ENCODE results near the gene GZMM. TPM values are rescaled to one million over a fixed set of nuclear protein-coding genes. Genes with fewer than 3 reads are reported as not detected.

Gene GZMM
- total RNA-seq, 5 donors from 2014 or later (not counting 1 experiment from before 2014, with no cell fraction given): 66.2 to 91.0 (median 78.6) TPM

GRCh38 chr19:593505-593904 is 49.7 kb downstream of the GZMM start:
- ChIA-PET CTCF (no interaction called here), POLR2A (no interaction called here)
- Histone ChIP-seq H3K27me3 (replicated peaks in 1 of 2; ENCODE audit: control insufficient read depth in 2 of 2, extremely low read depth in 1 of 2, insufficient read depth in 2 of 2, low read length in 1 of 2) (peaks cover 0 to 46% of the 10 kb centered on the region in 2 experiments), H3K9me3 (no peaks in the 10 kb centered on the region), H3K4me3 (ENCODE audit: control insufficient read depth in 1 of 2, extremely low read depth in 1 of 2, low read length in 1 of 2) (no peak overlapping the region), H3K4me1 (ENCODE audit: control insufficient read depth in 1 of 2, extremely low read depth in 1 of 2, insufficient read depth in 2 of 2, low read length in 2 of 2) (peaks cover 0 to 20% of the 10 kb centered on the region in 2 experiments), H3K27ac (ENCODE audit: low read length) (no peak overlapping the region), H3K36me3 (ENCODE audit: control insufficient read depth in 2 of 2, extremely low read depth in 1 of 2, insufficient read depth in 1 of 2, low read length in 1 of 2) (no peaks in the 10 kb centered on the region)
- H3K27ac Mint-ChIP-seq: no peak overlapping the region
- peaks cover 0 to 17% of the 10 kb centered on the region in 2 donors for H3K27me3 Mint-ChIP-seq
- DNase-seq (no peak), ATAC-seq (replicated peaks in 1 of 4) (no peak)
- H3K4me3 Mint-ChIP-seq: no peak overlapping the region
- WGBS (ENCODE audit: insufficient coverage): 63% methylated on average over 7 of the region's 9 CpGs
- H3K36me3 Mint-ChIP-seq: no peaks in the 10 kb centered on the region
- no peaks in the 10 kb centered on the region for H3K9me3 Mint-ChIP-seq
- H3K4me1 Mint-ChIP-seq: peaks cover 0 to 11% (median 7%) of the 10 kb centered on the region in 3 donors

GRCh38 chr19:594265-594870 is 50.5 kb downstream of the GZMM start:
- H3K4me1 Mint-ChIP-seq: peaks cover 0 to 5% (median 3%) of the 10 kb centered on the region in 3 donors
- H3K36me3 Mint-ChIP-seq: no peaks in the 10 kb centered on the region
- Histone ChIP-seq H3K36me3 (ENCODE audit: control insufficient read depth in 2 of 2, extremely low read depth in 1 of 2, insufficient read depth in 1 of 2, low read length in 1 of 2) (no peaks in the 10 kb centered on the region), H3K27me3 (replicated peaks in 1 of 2; ENCODE audit: control insufficient read depth in 2 of 2, extremely low read depth in 1 of 2, insufficient read depth in 2 of 2, low read length in 1 of 2) (peaks cover 0 to 38% of the 10 kb centered on the region in 2 experiments), H3K9me3 (no peaks in the 10 kb centered on the region), H3K4me3 (ENCODE audit: control insufficient read depth in 1 of 2, extremely low read depth in 1 of 2, low read length in 1 of 2) (no peak overlapping the region), H3K4me1 (ENCODE audit: control insufficient read depth in 1 of 2, extremely low read depth in 1 of 2, insufficient read depth in 2 of 2, low read length in 2 of 2) (peaks cover 0 to 11% of the 10 kb centered on the region in 2 experiments), H3K27ac (ENCODE audit: low read length) (no peak overlapping the region)
- DNase-seq (no peak), ATAC-seq (replicated peaks in 1 of 4) (no peak)
- 70% methylated on average over 20 of the region's 24 CpGs for WGBS (ENCODE audit: insufficient coverage)
- peaks cover 0 to 11% of the 10 kb centered on the region in 2 donors for H3K27me3 Mint-ChIP-seq
- CTCF ChIA-PET: no interaction called here
- H3K9me3 Mint-ChIP-seq: no peaks in the 10 kb centered on the region
- POLR2A ChIA-PET: interaction anchor here in 1 of 2 donors (0.5 kb wide), 1 partner anchor 364 kb away, joined by 3 read pairs; no protein-coding TSS in a partner anchor
- H3K27ac Mint-ChIP-seq: no peak overlapping the region
- no peak overlapping the region for H3K4me3 Mint-ChIP-seq

DNA sequence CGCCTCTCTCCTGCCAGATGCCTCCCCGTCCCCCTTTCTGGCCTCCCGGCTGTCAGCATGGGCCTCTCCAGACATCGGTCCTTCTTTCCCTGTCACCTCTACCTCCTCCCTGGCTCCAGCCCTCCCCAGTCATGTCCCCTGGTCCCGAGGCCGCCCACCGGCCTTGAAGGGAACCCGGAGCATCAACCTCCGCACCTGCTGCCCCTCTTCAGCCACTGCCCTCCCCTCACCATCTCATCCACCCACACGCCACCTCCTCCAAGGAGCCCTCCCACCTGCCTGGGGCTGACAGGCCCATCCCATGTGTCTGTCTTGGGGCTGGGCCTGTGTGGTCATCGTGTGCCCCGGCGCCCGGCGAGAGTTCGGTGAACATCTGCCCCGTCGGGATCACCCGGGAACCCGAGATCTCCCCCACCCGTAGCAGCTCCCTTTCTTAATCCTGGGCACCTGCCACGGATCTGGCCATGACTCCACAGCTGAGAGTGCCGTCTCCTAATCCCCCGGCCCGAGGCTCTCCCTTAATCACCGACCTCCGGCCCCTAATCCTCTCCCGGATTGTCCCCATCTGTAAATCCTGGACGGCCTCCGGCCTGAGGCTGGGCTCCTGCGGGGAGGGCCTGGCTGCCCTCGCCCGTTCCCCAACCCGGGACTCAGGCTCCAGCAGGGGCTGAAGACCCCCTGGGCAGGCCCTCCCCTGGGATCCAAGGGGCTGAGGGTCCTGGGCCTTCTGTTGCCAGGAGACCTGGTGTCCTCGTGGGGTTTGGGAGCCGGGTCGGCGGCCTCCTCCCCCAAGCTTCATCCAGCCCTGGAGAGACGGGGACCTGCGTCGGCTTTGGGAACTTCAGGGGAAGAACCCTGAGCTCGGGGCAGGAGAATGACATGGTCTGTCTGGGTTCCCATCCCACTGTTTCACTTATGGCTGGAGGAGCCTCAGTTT is 51.7 kb downstream of the GZMM start:
- H3K36me3 Mint-ChIP-seq: no peaks in the 10 kb centered on the region
- no peaks in the 10 kb centered on the region for H3K9me3 Mint-ChIP-seq
- Histone ChIP-seq H3K27ac (ENCODE audit: low read length) (no peak overlapping the region), H3K4me3 (ENCODE audit: control insufficient read depth in 1 of 2, extremely low read depth in 1 of 2, low read length in 1 of 2) (no peak overlapping the region), H3K9me3 (no peaks in the 10 kb centered on the region), H3K4me1 (ENCODE audit: control insufficient read depth in 1 of 2, extremely low read depth in 1 of 2, insufficient read depth in 2 of 2, low read length in 2 of 2) (peaks cover 0 to 11% of the 10 kb centered on the region in 2 experiments), H3K27me3 (replicated peaks in 1 of 2; ENCODE audit: control insufficient read depth in 2 of 2, extremely low read depth in 1 of 2, insufficient read depth in 2 of 2, low read length in 1 of 2) (peaks cover 0 to 38% of the 10 kb centered on the region in 2 experiments), H3K36me3 (ENCODE audit: control insufficient read depth in 2 of 2, extremely low read depth in 1 of 2, insufficient read depth in 1 of 2, low read length in 1 of 2) (no peaks in the 10 kb centered on the region)
- peaks cover 0 to 10% of the 10 kb centered on the region in 2 donors for H3K27me3 Mint-ChIP-seq
- POLR2A ChIA-PET: no interaction called here
- CTCF ChIA-PET: no interaction called here
- ATAC-seq (replicated peaks in 1 of 4): no peak
- 78% methylated on average over 35 of the region's 42 CpGs for WGBS (ENCODE audit: insufficient coverage)
- DNase-seq: no peak
- no peak overlapping the region for H3K27ac Mint-ChIP-seq
- H3K4me1 Mint-ChIP-seq: peaks cover 0 to 4% (median 3%) of the 10 kb centered on the region in 3 donors
- no peak overlapping the region for H3K4me3 Mint-ChIP-seq

GRCh38 chr19:596263-596655 is 52.4 kb downstream of the GZMM start:
- peaks cover 0 to 4% of the 10 kb centered on the region in 2 experiments for H3K4me1 ChIP-seq (ENCODE audit: control insufficient read depth in 1 of 2, extremely low read depth in 1 of 2, insufficient read depth in 2 of 2, low read length in 2 of 2)
- whole genome bisulfite sequencing (ENCODE audit: insufficient coverage): 92% methylated on average over 13 of the region's 16 CpGs
- no peak overlapping the region for H3K4me3 ChIP-seq (ENCODE audit: control insufficient read depth in 1 of 2, extremely low read depth in 1 of 2, low read length in 1 of 2)
- H3K27ac ChIP-seq (ENCODE audit: low read length): no peak overlapping the region
- CTCF ChIA-PET: no interaction called here
- H3K9me3 ChIP-seq: no peaks in the 10 kb centered on the region
- no peak for DNase-seq
- ATAC-seq (replicated peaks in 1 of 4): no peak
- peaks cover 0 to 7% of the 10 kb centered on the region in 2 donors for H3K27me3 Mint-ChIP-seq
- POLR2A ChIA-PET: no interaction called here
- no peak overlapping the region for H3K4me3 Mint-ChIP-seq
- H3K36me3 Mint-ChIP-seq: no peaks in the 10 kb centered on the region
- H3K27me3 ChIP-seq (replicated peaks in 1 of 2; ENCODE audit: control insufficient read depth in 2 of 2, extremely low read depth in 1 of 2, insufficient read depth in 2 of 2, low read length in 1 of 2): peaks cover 0 to 32% of the 10 kb centered on the region in 2 experiments
- no peaks in the 10 kb centered on the region for H3K36me3 ChIP-seq (ENCODE audit: control insufficient read depth in 2 of 2, extremely low read depth in 1 of 2, insufficient read depth in 1 of 2, low read length in 1 of 2)
- H3K4me1 Mint-ChIP-seq: peaks cover 0 to 2% (median under 1%) of the 10 kb centered on the region in 3 donors
- no peak overlapping the region for H3K27ac Mint-ChIP-seq
- H3K9me3 Mint-ChIP-seq: no peaks in the 10 kb centered on the region

DNA sequence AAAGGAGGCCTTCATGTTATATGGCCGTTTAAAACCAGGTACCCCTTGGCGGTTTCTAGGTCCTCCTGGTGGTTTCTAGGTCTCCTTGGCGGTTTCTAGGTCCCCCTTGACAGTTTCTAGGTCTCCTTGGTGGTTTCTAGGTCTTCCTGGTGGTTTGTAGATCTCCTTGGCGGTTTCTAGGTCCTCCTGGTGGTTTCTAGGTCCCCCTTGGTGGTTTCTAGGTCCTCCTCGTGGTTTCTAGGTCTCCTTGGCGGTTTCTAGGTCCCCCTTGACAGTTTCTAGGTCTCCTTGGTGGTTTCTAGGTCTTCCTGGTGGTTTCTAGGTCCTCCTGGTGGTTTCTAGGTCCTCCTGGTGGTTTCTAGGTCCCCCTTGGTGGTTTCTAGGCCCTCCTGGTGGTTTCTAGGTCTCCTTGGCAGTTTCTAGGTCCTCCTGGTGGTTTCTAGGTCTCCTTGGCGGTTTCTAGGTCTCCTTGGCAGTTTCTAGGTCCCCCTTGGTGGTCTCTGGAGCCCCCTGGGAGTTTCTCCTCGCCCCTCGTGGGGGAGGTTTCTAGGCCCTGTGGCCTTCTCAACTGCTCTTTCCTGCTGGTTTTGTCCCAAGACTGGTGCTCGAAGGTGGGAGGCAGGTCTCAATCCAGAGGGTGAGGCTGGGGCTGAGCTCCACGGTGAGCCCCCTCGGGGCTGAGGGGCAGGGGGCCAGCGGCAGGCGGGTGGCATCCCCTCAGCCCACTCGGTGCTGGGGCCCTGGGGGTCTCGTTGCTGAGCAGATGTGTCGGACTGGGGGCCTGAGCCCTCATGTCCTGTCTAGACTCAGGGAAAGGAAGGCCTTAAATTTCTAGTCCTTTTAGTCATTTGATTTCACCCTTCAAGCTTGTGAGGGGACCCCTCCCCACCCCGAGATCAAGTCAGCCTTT is 53.8 kb downstream of the GZMM start:
- CTCF ChIA-PET: no interaction called here
- Histone ChIP-seq H3K27ac (ENCODE audit: low read length) (no peak overlapping the region), H3K4me1 (ENCODE audit: control insufficient read depth in 1 of 2, extremely low read depth in 1 of 2, insufficient read depth in 2 of 2, low read length in 2 of 2) (no peaks in the 10 kb centered on the region), H3K4me3 (ENCODE audit: control insufficient read depth in 1 of 2, extremely low read depth in 1 of 2, low read length in 1 of 2) (no peak overlapping the region), H3K27me3 (replicated peaks in 1 of 2; ENCODE audit: control insufficient read depth in 2 of 2, extremely low read depth in 1 of 2, insufficient read depth in 2 of 2, low read length in 1 of 2) (peaks cover 0 to 18% of the 10 kb centered on the region in 2 experiments), H3K9me3 (no peaks in the 10 kb centered on the region), H3K36me3 (ENCODE audit: control insufficient read depth in 2 of 2, extremely low read depth in 1 of 2, insufficient read depth in 1 of 2, low read length in 1 of 2) (no peaks in the 10 kb centered on the region)
- 67% methylated on average over 12 of the region's 18 CpGs for whole genome bisulfite sequencing (ENCODE audit: insufficient coverage)
- Mint-ChIP-seq H3K36me3 (no peaks in the 10 kb centered on the region), H3K4me1 (no peaks in the 10 kb centered on the region), H3K9me3 (no peaks in the 10 kb centered on the region), H3K27me3 (peaks cover 0 to 4% of the 10 kb centered on the region in 2 donors), H3K4me3 (no peak overlapping the region), H3K27ac (no peak overlapping the region)
- POLR2A ChIA-PET: no interaction called here
- ATAC-seq (replicated peaks in 1 of 4) (no peak), DNase-seq (no peak)

Measured in T-cell (primary cell).